Smooth muscle cell (in vitro differentiated cells): ENCODE results near the gene ANGEL2. TPM values are rescaled to one million over a fixed set of nuclear protein-coding genes. Genes with fewer than 3 reads are reported as not detected.

Experiments
- DNase-seq: peaks from one replicate; lab custom pipeline; 2025; ENCODE audit not compliant: unreplicated experiment; lab: John Stamatoyannopoulos, UW
- H2AFZ ChIP-seq: fragments of 200-600 bp; sonication (generic); 2 replicates; pipeline ENCODE4 v1.6.0; 2016; ENCODE audit warnings: antibody characterized with exemption, low read depth, mild to moderate bottlenecking
- H3F3A ChIP-seq: fragments of 200-600 bp; sonication (generic); 2 replicates; pipeline ENCODE4 v1.6.0; 2017; ENCODE audit warnings: antibody characterized with exemption, low read depth
- H3K27ac ChIP-seq: fragments of 200-600 bp; sonication (generic); 2 replicates; pipeline ENCODE4 v1.5.1; 2016; ENCODE audit warnings: low read depth, mild to moderate bottlenecking
- H3K27me3 ChIP-seq: fragments of 200-600 bp; sonication (generic); 2 replicates; pipeline ENCODE4 v1.6.1; 2016; ENCODE audit warnings: low read depth, mild to moderate bottlenecking
- H3K36me3 ChIP-seq: fragments of 200-600 bp; sonication (generic); 2 replicates; pipeline ENCODE4 v1.5.1; 2016; ENCODE audit warnings: low read depth
- H3K4me1 ChIP-seq: fragments of 200-600 bp; sonication (generic); 2 replicates; pipeline ENCODE4 v1.5.1; 2016; ENCODE audit warnings: low read depth
- H3K4me2 ChIP-seq: fragments of 200-600 bp; sonication (generic); 2 replicates; pipeline ENCODE4 v1.6.0; 2016; ENCODE audit warnings: mild to moderate bottlenecking
- H3K4me3 ChIP-seq: fragments of 200-600 bp; sonication (generic); 2 replicates; pipeline ENCODE4 v1.5.1; 2016; ENCODE audit warnings: mild to moderate bottlenecking
- H3K79me2 ChIP-seq: fragments of 200-600 bp; sonication (generic); 2 replicates; pipeline ENCODE4 v1.6.0; 2016; ENCODE audit warnings: low read depth, mild to moderate bottlenecking
- H3K9ac ChIP-seq: fragments of 200-600 bp; sonication (generic); 2 replicates; pipeline ENCODE4 v1.6.0; 2016; ENCODE audit warnings: low read depth
- H3K9me3 ChIP-seq: fragments of 200-600 bp; sonication (generic); replicated peaks from 2 replicates; pipeline ENCODE4 v1.5.1; 2016; ENCODE audit warnings: low read depth
- H4K20me1 ChIP-seq: fragments of 200-600 bp; sonication (generic); 2 replicates; pipeline ENCODE4 v1.6.0; 2016; ENCODE audit warnings: low read depth
- CTCF ChIP-seq: fragments of 200-600 bp; sonication (generic); IDR thresholded peaks from 2 replicates; pipeline ENCODE4 v1.5.1; 2017; ENCODE audit warnings: borderline replicate concordance, mild to moderate bottlenecking, antibody characterized with exemption; ENCODE audit not compliant: insufficient read depth, poor library complexity, severe bottlenecking
- WGBS: methylation state at CpG from one replicate; pipeline ENCODE4 v1.1.7; 2016; ENCODE audit warnings: low lambda C conversion rate; 5-methylcytosine and 5-hydroxymethylcytosine counted together
- polyA plus RNA-seq: library from polyadenylated mRNA; unstranded; fragments of >200 nt; fragmentation: Nextera tagmentation; extraction: Ambion mirVana; gene quantifications from 2 replicates; pipeline ENCODE4 v1.2.1, GENCODE V29; 2016
- total RNA-seq: library from RNA; depleted of rRNA; stranded (reverse); fragments of >200 nt; gene quantifications from 2 replicates; pipeline ENCODE4 v1.2.3, GENCODE V29; 2014

The ANGEL2 gene
- total and polyA plus RNA-seq, 2 experiments from 2014 or later = 13.1 to 29.7 TPM

GRCh38 chr1:212962509-212962908 is 53.2 kb downstream of the ANGEL2 start:
- no peaks in the 10 kb centered on the region for H3K9me3 ChIP-seq
- DNase-seq = no peak
- H3K4me2 ChIP-seq = no peak overlapping the region
- H3K4me1 ChIP-seq = peaks cover 3% of the 10 kb centered on the region
- no peaks in the 10 kb centered on the region for H4K20me1 ChIP-seq
- H3K4me3 ChIP-seq = no peak overlapping the region
- no peaks in the 10 kb centered on the region for H3K27me3 ChIP-seq
- no peaks in the 10 kb centered on the region for H3F3A ChIP-seq
- H3K36me3 ChIP-seq = no peaks in the 10 kb centered on the region
- H3K79me2 ChIP-seq = no peaks in the 10 kb centered on the region
- WGBS = 97% methylated on average over 5 of the region's 5 CpGs
- no peak overlapping the region for H3K9ac ChIP-seq
- no peak overlapping the region for H3K27ac ChIP-seq
- H2AFZ ChIP-seq = no peak overlapping the region
- TF ChIP-seq CTCF = no peak

GRCh38 chr1:212960932-212961331 is 54.7 kb downstream of the ANGEL2 start:
- Histone ChIP-seq H3F3A (no peaks in the 10 kb centered on the region), H3K9ac (no peak overlapping the region), H3K4me1 (peaks cover 3% of the 10 kb centered on the region), H3K4me2 (no peak overlapping the region), H3K9me3 (no peaks in the 10 kb centered on the region), H3K27me3 (no peaks in the 10 kb centered on the region), H3K27ac (no peak overlapping the region), H2AFZ (no peak overlapping the region), H3K36me3 (no peaks in the 10 kb centered on the region), H3K79me2 (no peaks in the 10 kb centered on the region), H3K4me3 (no peak overlapping the region), H4K20me1 (no peaks in the 10 kb centered on the region)
- DNase-seq = no peak
- TF ChIP-seq CTCF = no peak
- WGBS = 95% methylated on average over 6 of the region's 6 CpGs

GRCh38 chr1:212959266-212960220 is 56.1 kb downstream of the ANGEL2 start:
- Histone ChIP-seq H3F3A (no peaks in the 10 kb centered on the region), H3K27ac (peak overlapping the region; percentile 95), H3K9ac (no peak overlapping the region), H3K79me2 (no peaks in the 10 kb centered on the region), H3K4me3 (no peak overlapping the region), H2AFZ (no peak overlapping the region), H3K36me3 (no peaks in the 10 kb centered on the region), H4K20me1 (no peaks in the 10 kb centered on the region), H3K4me1 (peaks cover 3% of the 10 kb centered on the region), H3K9me3 (no peaks in the 10 kb centered on the region), H3K4me2 (no peak overlapping the region), H3K27me3 (no peaks in the 10 kb centered on the region)
- DNase-seq = no peak
- 92% methylated on average over 18 of the region's 18 CpGs for WGBS
- TF ChIP-seq CTCF = no peak

- no peaks in the 10 kb centered on the region for H3K27me3 ChIP-seq
- WGBS = 44% methylated on average over 10 of the region's 10 CpGs
- H4K20me1 ChIP-seq = no peaks in the 10 kb centered on the region
- H3K79me2 ChIP-seq = no peaks in the 10 kb centered on the region
- no peak for DNase-seq
- H2AFZ ChIP-seq = peak overlapping the region; percentile 77
- peak overlapping the region; percentile 95 for H3K27ac ChIP-seq
- H3F3A ChIP-seq = no peaks in the 10 kb centered on the region
- peak overlapping the region; percentile 86 for H3K9ac ChIP-seq
- no peak overlapping the region for H3K4me3 ChIP-seq
- no peak for TF ChIP-seq CTCF
- no peaks in the 10 kb centered on the region for H3K9me3 ChIP-seq
- H3K36me3 ChIP-seq = no peaks in the 10 kb centered on the region
- peak overlapping the region; percentile 78 for H3K4me2 ChIP-seq
- peaks cover 3% of the 10 kb centered on the region for H3K4me1 ChIP-seq
Observed at GRCh38 chr1:212958175-212958574, 57.5 kb downstream of the ANGEL2 start.
